ENCODE data around the gene LYL1.

The LYL1 gene

DNA sequence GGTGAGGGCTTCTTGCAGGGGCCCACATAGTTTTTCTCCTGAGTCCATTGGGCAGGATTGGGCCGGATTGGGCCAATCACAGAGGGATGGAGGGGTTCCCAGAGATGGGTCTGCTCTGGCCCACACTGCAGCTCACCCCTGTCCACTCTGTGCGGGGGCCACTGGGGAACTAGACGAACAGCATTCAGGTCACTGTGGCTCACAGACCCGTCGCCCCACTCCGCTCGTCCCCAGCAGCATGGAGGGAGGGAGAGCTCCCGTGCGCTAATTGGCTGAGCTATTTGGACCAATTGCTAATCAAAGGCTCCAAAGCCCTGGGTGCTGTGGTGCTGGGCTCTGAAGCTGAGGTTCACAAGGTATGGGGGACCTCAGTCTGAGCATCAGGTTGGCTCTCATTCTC lies 26.7 kb upstream of the LYL1 start:
- TF ChIP-seq, protein P1, sequence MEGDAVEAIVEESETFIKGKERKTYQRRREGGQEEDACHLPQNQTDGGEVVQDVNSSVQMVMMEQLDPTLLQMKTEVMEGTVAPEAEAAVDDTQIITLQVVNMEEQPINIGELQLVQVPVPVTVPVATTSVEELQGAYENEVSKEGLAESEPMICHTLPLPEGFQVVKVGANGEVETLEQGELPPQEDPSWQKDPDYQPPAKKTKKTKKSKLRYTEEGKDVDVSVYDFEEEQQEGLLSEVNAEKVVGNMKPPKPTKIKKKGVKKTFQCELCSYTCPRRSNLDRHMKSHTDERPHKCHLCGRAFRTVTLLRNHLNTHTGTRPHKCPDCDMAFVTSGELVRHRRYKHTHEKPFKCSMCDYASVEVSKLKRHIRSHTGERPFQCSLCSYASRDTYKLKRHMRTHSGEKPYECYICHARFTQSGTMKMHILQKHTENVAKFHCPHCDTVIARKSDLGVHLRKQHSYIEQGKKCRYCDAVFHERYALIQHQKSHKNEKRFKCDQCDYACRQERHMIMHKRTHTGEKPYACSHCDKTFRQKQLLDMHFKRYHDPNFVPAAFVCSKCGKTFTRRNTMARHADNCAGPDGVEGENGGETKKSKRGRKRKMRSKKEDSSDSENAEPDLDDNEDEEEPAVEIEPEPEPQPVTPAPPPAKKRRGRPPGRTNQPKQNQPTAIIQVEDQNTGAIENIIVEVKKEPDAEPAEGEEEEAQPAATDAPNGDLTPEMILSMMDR (IDR thresholded peaks at IDR 0.05; ENCODE audit: low read depth, low read length, missing control alignments): no peak
- Histone ChIP-seq H3K4me3 (ENCODE audit: low read depth, low read length) (no peak overlapping the region), H3K27me3 (replicated peaks) (no peaks in the 10 kb centered on the region), H3K27ac (no peak overlapping the region), H3K36me3 (replicated peaks) (peaks cover 28% of the 10 kb centered on the region)
- no peak for DNase-seq
- in situ Hi-C loops (cut with HindIII; ENCODE audit: low pct_ligation_motif_present, low sequenced_read_pairs): no loop called here

DNA sequence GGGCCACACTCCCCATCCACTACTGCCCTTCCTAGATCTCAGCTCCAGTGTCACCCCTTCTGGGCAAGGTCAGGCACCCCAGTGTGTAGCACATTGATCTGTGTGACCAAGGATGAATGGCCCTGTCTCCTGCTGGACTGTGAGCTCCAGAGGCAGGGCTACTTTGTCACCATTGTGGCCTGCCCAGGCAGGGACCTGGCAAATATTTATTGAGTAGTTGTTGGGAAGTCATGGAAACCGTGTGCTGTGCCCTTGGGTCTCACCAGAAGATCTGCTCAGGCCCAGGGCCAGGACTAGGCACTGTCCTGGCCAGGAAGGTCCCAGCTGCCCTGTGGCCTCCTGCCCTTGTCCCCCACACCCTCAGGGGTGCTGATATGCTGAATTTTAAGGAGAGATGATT lies 25.9 kb upstream of the LYL1 start:
- Histone ChIP-seq H3K4me3 (ENCODE audit: low read depth, low read length) (no peak overlapping the region), H3K27me3 (replicated peaks) (no peaks in the 10 kb centered on the region), H3K36me3 (replicated peaks) (peaks cover 25% of the 10 kb centered on the region), H3K27ac (no peak overlapping the region)
- in situ Hi-C loops (cut with HindIII; ENCODE audit: low pct_ligation_motif_present, low sequenced_read_pairs): no loop called here
- TF ChIP-seq, protein P1 (IDR thresholded peaks at IDR 0.05; ENCODE audit: low read depth, low read length, missing control alignments): no peak
- DNase-seq: no peak

DNA sequence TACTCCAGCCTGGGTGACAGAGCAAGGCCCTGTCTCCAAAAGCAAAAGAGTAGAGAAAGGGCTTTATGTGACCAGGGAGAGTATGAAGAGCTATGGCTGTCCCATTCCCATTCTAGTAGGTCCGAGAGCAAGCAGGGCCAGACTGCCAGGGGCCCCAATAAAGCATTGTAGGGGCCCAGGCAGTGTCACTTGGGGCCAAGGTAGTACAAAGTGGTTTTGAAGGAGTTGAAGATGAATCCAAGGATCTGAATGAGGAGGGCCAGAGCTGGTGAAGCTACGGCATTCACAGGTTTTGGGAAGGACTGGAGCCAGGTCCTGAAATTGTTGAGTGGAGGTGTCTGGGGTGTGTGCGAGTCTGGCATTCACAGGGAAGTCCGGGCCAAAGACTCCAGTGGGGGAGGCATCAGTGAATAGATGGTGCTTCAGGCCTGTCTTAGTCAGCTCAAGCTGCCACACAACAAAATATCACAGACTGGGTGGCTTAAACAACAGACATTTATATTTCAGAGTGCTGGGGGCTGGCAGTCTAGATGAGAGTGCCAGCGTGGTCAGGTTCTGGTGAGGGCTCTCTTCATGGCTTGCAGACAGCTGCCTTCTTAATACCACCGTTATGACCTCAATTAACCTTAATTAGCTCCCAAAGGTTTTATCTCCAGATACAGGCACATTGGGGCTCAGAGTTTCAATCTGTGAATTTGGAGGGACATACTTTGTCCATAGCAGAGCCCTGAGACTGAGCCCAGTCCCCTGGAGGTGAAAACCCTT lies 25.3 kb upstream of the LYL1 start:
- H3K27me3 ChIP-seq (replicated peaks): no peaks in the 10 kb centered on the region
- H3K27ac ChIP-seq: no peak overlapping the region
- in situ Hi-C loops (cut with HindIII; ENCODE audit: low pct_ligation_motif_present, low sequenced_read_pairs): no loop called here
- no peak for DNase-seq
- H3K4me3 ChIP-seq (ENCODE audit: low read depth, low read length): no peak overlapping the region
- H3K36me3 ChIP-seq (replicated peaks): peaks cover 25% of the 10 kb centered on the region
- TF ChIP-seq, protein P1 (IDR thresholded peaks at IDR 0.05; ENCODE audit: low read depth, low read length, missing control alignments): no peak

DNA sequence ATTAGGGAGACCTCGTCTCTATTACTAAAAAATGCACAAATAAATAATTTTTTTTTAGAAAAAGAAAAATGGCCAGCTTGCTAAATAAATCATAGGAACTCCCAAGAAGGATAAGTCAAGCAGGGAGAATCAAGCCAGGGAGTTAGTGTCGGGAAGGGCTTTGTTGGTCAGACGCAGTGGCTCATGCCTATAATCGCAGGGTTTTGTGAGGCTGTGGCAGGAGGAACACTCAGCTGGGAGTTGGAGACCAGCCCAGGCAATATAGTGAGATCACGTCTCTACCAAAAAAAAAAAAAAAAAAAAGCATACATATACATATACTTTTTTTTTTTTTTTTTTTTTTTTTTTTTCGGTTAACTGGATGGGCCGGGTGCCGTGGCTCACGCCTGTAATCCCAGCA lies 24.4 kb upstream of the LYL1 start:
- Histone ChIP-seq H3K36me3 (replicated peaks) (peaks cover 23% of the 10 kb centered on the region), H3K27me3 (replicated peaks) (no peaks in the 10 kb centered on the region), H3K27ac (no peak overlapping the region), H3K4me3 (ENCODE audit: low read depth, low read length) (no peak overlapping the region)
- TF ChIP-seq, protein P1 (IDR thresholded peaks at IDR 0.05; ENCODE audit: low read depth, low read length, missing control alignments): no peak
- in situ Hi-C loops (cut with HindIII; ENCODE audit: low pct_ligation_motif_present, low sequenced_read_pairs): no loop called here
- DNase-seq: no peak

DNA sequence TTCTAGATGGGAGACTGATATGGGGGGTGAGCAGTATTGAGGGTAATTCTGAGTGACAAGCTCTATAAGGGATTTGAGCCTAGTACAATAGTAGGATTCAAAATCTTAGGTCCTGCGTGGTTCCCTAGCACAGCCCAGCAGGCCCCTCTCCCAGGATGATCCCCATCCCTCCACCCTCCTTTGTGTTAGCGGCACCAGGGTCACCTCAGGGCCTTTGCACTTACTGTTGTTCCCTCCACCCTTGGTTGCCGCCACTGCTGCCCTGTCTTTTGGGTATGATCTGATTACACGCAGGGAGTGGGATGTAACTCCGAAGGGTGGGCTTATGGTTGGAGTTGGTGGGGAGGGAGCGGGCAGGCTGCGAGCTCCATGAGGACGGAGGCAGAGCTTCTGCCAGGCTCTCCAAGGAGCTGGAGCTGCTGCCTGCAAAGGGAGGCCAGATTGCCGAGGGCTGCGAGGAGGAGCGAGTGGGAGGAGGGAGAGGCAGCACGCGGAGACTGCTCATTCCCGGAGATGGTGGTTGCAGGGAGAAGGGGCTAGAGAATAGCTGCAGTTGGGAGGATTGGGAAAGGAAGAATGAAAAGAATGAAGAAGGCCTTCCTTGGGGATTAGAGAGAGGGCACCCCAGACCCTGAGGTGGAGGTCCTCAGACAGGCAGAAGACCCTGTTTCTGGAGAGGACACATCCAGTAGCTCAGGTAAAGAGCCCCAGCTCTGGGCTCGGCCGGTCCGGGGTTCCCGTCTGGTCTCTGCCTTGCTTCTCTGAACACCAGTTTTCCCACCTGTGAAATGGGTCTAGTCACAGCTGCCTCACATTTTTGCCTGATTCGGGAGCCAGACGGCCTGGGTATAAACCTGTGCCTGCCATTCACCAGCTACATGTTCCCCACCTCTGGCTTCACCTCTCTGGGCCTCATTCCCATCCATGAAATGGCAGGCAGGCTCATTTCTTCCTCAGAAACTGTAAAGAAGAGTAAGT lies 20.6 kb upstream of the LYL1 start:
- TF ChIP-seq, protein P1 (IDR thresholded peaks at IDR 0.05; ENCODE audit: low read depth, low read length, missing control alignments): no peak
- Histone ChIP-seq H3K4me3 (ENCODE audit: low read depth, low read length) (no peak overlapping the region), H3K27ac (no peak overlapping the region), H3K36me3 (replicated peaks) (peaks cover 20% of the 10 kb centered on the region), H3K27me3 (replicated peaks) (no peaks in the 10 kb centered on the region)
- in situ Hi-C loops (cut with HindIII; ENCODE audit: low pct_ligation_motif_present, low sequenced_read_pairs): no loop called here
- DNase-seq: no peak
